Measurements from ENCODE around the gene OR11L1. TPM values are rescaled to one million over a fixed set of nuclear protein-coding genes. Genes with fewer than 3 reads are reported as not detected.

Gene OR11L1
- polyA plus RNA-seq, result not detected
- long read RNA-seq, donor 1, result 0 reads
- long read RNA-seq, donor 2, result 0 reads
- long read RNA-seq, donor 3, result 0 reads
- long read RNA-seq, donor 4, result 0 reads
- long read RNA-seq, donor 5, result 0 reads
- long read RNA-seq, donor 6, result 0 reads
- long read RNA-seq, donor 7, result 0 reads
- long read RNA-seq, donor 8, result 0 reads
- long read RNA-seq, donor 9, result 0 reads
- long read RNA-seq, donor 10, result 0 reads

GRCh38 chr1:247841796-247842195 is at the start of gene OR11L1:
Gene OR11L1, minus strand, starts transcription at chr1:247841896. Its CDS starts 0 bp downstream, at chr1:247841896.
- no peaks in the 10 kb centered on the region for H3K27me3 ChIP-seq (ENCODE audit: control insufficient read depth in 3 of 3, insufficient read depth in 3 of 3, low read length in 3 of 3)
- FAIRE-seq, result no peak

GRCh38 chr1:247884797-247885413 is 43.2 kb upstream of the OR11L1 start:
- H3K9me3 ChIP-seq (ENCODE audit: control insufficient read depth in 2 of 2, insufficient read depth in 1 of 2, low read depth in 1 of 2, low read length in 1 of 2), result peaks cover 1 to 12% of the 10 kb centered on the region in 2 donors
- no peaks in the 10 kb centered on the region for H3K36me3 ChIP-seq (ENCODE audit: control insufficient read depth in 3 of 3, insufficient read depth in 2 of 3, low read depth in 1 of 3, low read length in 3 of 3)
- no peaks in the 10 kb centered on the region for H3K27me3 ChIP-seq (ENCODE audit: control insufficient read depth in 3 of 3, insufficient read depth in 3 of 3, low read length in 3 of 3)
- no peak overlapping the region for H3K4me3 ChIP-seq (ENCODE audit: low read depth in 1 of 3, low read length in 3 of 3)
- DNase-seq (no peak), FAIRE-seq (no peak)
- H3K4me1 ChIP-seq (ENCODE audit: control insufficient read depth in 3 of 3, insufficient read depth in 2 of 3, low read depth in 1 of 3, low read length in 2 of 3), result no peaks in the 10 kb centered on the region
- WGBS, 3 donors, result 89% methylated on average over 10 of the region's 10 CpGs
- no peak overlapping the region for H3K27ac ChIP-seq (ENCODE audit: low read depth in 1 of 3, low read length in 2 of 3)

More at GRCh38 chr1:247841796-247842195, at the start of gene OR11L1:
- no peak within 1 kb of the TSS for H3K27ac ChIP-seq (ENCODE audit: low read depth in 1 of 3, low read length in 2 of 3)
- no peaks in the 10 kb centered on the region for H3K4me1 ChIP-seq (ENCODE audit: control insufficient read depth in 3 of 3, insufficient read depth in 2 of 3, low read depth in 1 of 3, low read length in 2 of 3)
- no peaks in the 10 kb centered on the region for H3K9me3 ChIP-seq (ENCODE audit: control insufficient read depth in 2 of 2, insufficient read depth in 1 of 2, low read depth in 1 of 2, low read length in 1 of 2)
- H3K4me3 ChIP-seq (ENCODE audit: low read depth in 1 of 3, low read length in 3 of 3), result no peak within 1 kb of the TSS
- no peak for DNase-seq
- 89 to 93% (median 90%) methylated on average over 2 of the region's 2 CpGs for WGBS, 3 donors
- no peaks in the 10 kb centered on the region for H3K36me3 ChIP-seq (ENCODE audit: control insufficient read depth in 3 of 3, insufficient read depth in 2 of 3, low read depth in 1 of 3, low read length in 3 of 3)

GRCh38 chr1:247883346-247883745 is 41.6 kb upstream of the OR11L1 start:
- Histone ChIP-seq H3K9me3 (ENCODE audit: control insufficient read depth in 2 of 2, insufficient read depth in 1 of 2, low read depth in 1 of 2, low read length in 1 of 2) (peaks cover 1 to 19% of the 10 kb centered on the region in 2 donors), H3K4me1 (ENCODE audit: control insufficient read depth in 3 of 3, insufficient read depth in 2 of 3, low read depth in 1 of 3, low read length in 2 of 3) (no peaks in the 10 kb centered on the region), H3K36me3 (ENCODE audit: control insufficient read depth in 3 of 3, insufficient read depth in 2 of 3, low read depth in 1 of 3, low read length in 3 of 3) (no peaks in the 10 kb centered on the region), H3K27ac (ENCODE audit: low read depth in 1 of 3, low read length in 2 of 3) (no peak overlapping the region), H3K27me3 (ENCODE audit: control insufficient read depth in 3 of 3, insufficient read depth in 3 of 3, low read length in 3 of 3) (no peaks in the 10 kb centered on the region), H3K4me3 (ENCODE audit: low read depth in 1 of 3, low read length in 3 of 3) (no peak overlapping the region)
- FAIRE-seq, result no peak
- WGBS, 3 donors, result 84 to 85% (median 85%) methylated on average over 9 of the region's 9 CpGs
- no peak for DNase-seq

GRCh38 chr1:247865416-247865815 is 23.7 kb upstream of the OR11L1 start:
- peaks cover 0 to 9% of the 10 kb centered on the region in 2 donors for H3K9me3 ChIP-seq (ENCODE audit: control insufficient read depth in 2 of 2, insufficient read depth in 1 of 2, low read depth in 1 of 2, low read length in 1 of 2)
- H3K36me3 ChIP-seq (ENCODE audit: control insufficient read depth in 3 of 3, insufficient read depth in 2 of 3, low read depth in 1 of 3, low read length in 3 of 3), result no peaks in the 10 kb centered on the region
- DNase-seq (no peak), FAIRE-seq (no peak)
- H3K27ac ChIP-seq (ENCODE audit: low read depth in 1 of 3, low read length in 2 of 3), result no peak overlapping the region
- WGBS, 3 donors, result 73 to 81% (median 80%) methylated on average over 6 of the region's 6 CpGs
- H3K4me3 ChIP-seq (ENCODE audit: low read depth in 1 of 3, low read length in 3 of 3), result no peak overlapping the region
- H3K27me3 ChIP-seq (ENCODE audit: control insufficient read depth in 3 of 3, insufficient read depth in 3 of 3, low read length in 3 of 3), result no peaks in the 10 kb centered on the region
- no peaks in the 10 kb centered on the region for H3K4me1 ChIP-seq (ENCODE audit: control insufficient read depth in 3 of 3, insufficient read depth in 2 of 3, low read depth in 1 of 3, low read length in 2 of 3)

DNA sequence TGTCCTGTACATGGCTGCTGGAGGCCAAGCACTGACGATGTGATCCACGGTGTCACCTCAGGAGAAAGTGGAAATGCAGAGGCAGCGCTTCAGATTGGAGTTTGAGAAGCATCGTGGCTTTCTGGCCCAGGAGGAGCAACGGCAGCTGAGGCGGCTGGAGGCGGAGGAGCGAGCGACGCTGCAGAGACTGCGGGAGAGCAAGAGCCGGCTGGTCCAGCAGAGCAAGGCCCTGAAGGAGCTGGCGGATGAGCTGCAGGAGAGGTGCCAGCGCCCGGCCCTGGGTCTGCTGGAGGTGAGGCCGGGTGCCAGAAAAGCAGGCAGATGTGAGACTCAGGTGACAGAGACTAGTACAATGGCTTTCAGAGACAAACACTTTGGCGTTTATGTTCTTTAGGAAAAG is 22.9 kb upstream of the OR11L1 start:
- Histone ChIP-seq H3K4me3 (ENCODE audit: low read depth in 1 of 3, low read length in 3 of 3) (no peak overlapping the region), H3K9me3 (ENCODE audit: control insufficient read depth in 2 of 2, insufficient read depth in 1 of 2, low read depth in 1 of 2, low read length in 1 of 2) (peaks cover 0 to 5% of the 10 kb centered on the region in 2 donors), H3K4me1 (ENCODE audit: control insufficient read depth in 3 of 3, insufficient read depth in 2 of 3, low read depth in 1 of 3, low read length in 2 of 3) (no peaks in the 10 kb centered on the region), H3K27ac (ENCODE audit: low read depth in 1 of 3, low read length in 2 of 3) (no peak overlapping the region), H3K27me3 (ENCODE audit: control insufficient read depth in 3 of 3, insufficient read depth in 3 of 3, low read length in 3 of 3) (no peaks in the 10 kb centered on the region), H3K36me3 (ENCODE audit: control insufficient read depth in 3 of 3, insufficient read depth in 2 of 3, low read depth in 1 of 3, low read length in 3 of 3) (no peaks in the 10 kb centered on the region)
- WGBS, 3 donors, result 87 to 90% (median 89%) methylated on average over 17 of the region's 17 CpGs
- FAIRE-seq (no peak), DNase-seq (no peak)

- no peak for FAIRE-seq
- WGBS, 3 donors, result 53 to 73% (median 68%) methylated on average over 4 of the region's 4 CpGs
- no peaks in the 10 kb centered on the region for H3K4me1 ChIP-seq (ENCODE audit: control insufficient read depth in 3 of 3, insufficient read depth in 2 of 3, low read depth in 1 of 3, low read length in 2 of 3)
Observed at GRCh38 chr1:247862756-247863155, 21.1 kb upstream of the OR11L1 start.

GRCh38 chr1:247857985-247858619 is 16.4 kb upstream of the OR11L1 start:
- WGBS, 3 donors, result 39 to 52% (median 43%) methylated on average over 15 of the region's 15 CpGs
- no peaks in the 10 kb centered on the region for H3K4me1 ChIP-seq (ENCODE audit: control insufficient read depth in 3 of 3, insufficient read depth in 2 of 3, low read depth in 1 of 3, low read length in 2 of 3)
- DNase-seq, result no peak
- H3K27ac ChIP-seq (ENCODE audit: low read depth in 1 of 3, low read length in 2 of 3), result no peak overlapping the region
- no peaks in the 10 kb centered on the region for H3K36me3 ChIP-seq (ENCODE audit: control insufficient read depth in 3 of 3, insufficient read depth in 2 of 3, low read depth in 1 of 3, low read length in 3 of 3)
- FAIRE-seq, result no peak
- H3K27me3 ChIP-seq (ENCODE audit: control insufficient read depth in 3 of 3, insufficient read depth in 3 of 3, low read length in 3 of 3), result peaks cover 0 to 12% (median 5%) of the 10 kb centered on the region in 3 donors
- no peak overlapping the region for H3K4me3 ChIP-seq (ENCODE audit: low read depth in 1 of 3, low read length in 3 of 3)
- no peaks in the 10 kb centered on the region for H3K9me3 ChIP-seq (ENCODE audit: control insufficient read depth in 2 of 2, insufficient read depth in 1 of 2, low read depth in 1 of 2, low read length in 1 of 2)

More at GRCh38 chr1:247862756-247863155, 21.1 kb upstream of the OR11L1 start:
- H3K27ac ChIP-seq (ENCODE audit: low read depth in 1 of 3, low read length in 2 of 3), result no peak overlapping the region
- H3K36me3 ChIP-seq (ENCODE audit: control insufficient read depth in 3 of 3, insufficient read depth in 2 of 3, low read depth in 1 of 3, low read length in 3 of 3), result no peaks in the 10 kb centered on the region
- peaks cover 0 to 9% (median 0%) of the 10 kb centered on the region in 3 donors for H3K27me3 ChIP-seq (ENCODE audit: control insufficient read depth in 3 of 3, insufficient read depth in 3 of 3, low read length in 3 of 3)
- H3K9me3 ChIP-seq (ENCODE audit: control insufficient read depth in 2 of 2, insufficient read depth in 1 of 2, low read depth in 1 of 2, low read length in 1 of 2), result no peaks in the 10 kb centered on the region
- no peak for DNase-seq
- no peak overlapping the region for H3K4me3 ChIP-seq (ENCODE audit: low read depth in 1 of 3, low read length in 3 of 3)

DNA sequence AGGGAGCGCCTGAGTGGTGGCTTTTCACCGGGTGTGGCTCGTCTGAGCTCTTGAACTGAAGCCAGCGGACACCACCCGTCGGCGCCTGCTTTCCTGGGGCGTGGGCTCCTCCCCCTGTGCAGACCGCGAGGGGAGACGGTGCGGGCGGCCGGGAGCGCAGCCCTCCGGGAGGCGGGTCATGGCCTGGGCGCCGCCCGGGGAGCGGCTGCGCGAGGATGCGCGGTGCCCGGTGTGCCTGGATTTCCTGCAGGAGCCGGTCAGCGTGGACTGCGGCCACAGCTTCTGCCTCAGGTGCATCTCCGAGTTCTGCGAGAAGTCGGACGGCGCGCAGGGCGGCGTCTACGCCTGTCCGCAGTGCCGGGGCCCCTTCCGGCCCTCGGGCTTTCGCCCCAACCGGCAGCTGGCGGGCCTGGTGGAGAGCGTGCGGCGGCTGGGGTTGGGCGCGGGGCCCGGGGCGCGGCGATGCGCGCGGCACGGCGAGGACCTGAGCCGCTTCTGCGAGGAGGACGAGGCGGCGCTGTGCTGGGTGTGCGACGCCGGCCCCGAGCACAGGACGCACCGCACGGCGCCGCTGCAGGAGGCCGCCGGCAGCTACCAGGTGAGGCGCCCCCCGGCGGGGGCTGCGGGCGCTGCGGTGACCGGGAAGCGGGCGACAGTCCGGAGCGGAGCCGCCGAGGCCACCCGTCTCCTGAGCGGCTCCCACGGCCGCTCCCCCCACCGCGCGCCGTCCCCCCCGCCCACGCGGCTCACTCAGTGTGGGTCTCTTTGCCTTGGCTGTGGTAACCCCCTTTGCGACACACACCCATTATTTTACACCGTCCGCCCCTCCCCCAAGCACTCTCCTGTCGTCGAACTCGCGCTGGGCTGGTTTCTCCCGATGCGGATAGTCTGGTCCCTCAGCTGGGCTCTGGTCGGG is 15.6 kb upstream of the OR11L1 start, which contains the start of gene TRIM58:
TSS of gene TRIM58 (plus strand) at position 119 of the 916 bp plus-strand sequence. CDS start at position 179, 60 bp downstream.
- DNase-seq (peak in 1 of 2 donors; percentile 6), FAIRE-seq (no peak)
- H3K4me3 ChIP-seq (ENCODE audit: low read depth in 1 of 3, low read length in 3 of 3), result no peak within 1 kb of the TSS
- H3K36me3 ChIP-seq (ENCODE audit: control insufficient read depth in 3 of 3, insufficient read depth in 2 of 3, low read depth in 1 of 3, low read length in 3 of 3), result no peaks in the 10 kb centered on the region
- H3K9me3 ChIP-seq (ENCODE audit: control insufficient read depth in 2 of 2, insufficient read depth in 1 of 2, low read depth in 1 of 2, low read length in 1 of 2), result no peaks in the 10 kb centered on the region
- WGBS, 3 donors, result 3 to 31% (median 18%) methylated on average over 62 to 109 of the region's 109 CpGs
- no peaks in the 10 kb centered on the region for H3K4me1 ChIP-seq (ENCODE audit: control insufficient read depth in 3 of 3, insufficient read depth in 2 of 3, low read depth in 1 of 3, low read length in 2 of 3)
- peaks cover 0 to 12% (median 5%) of the 10 kb centered on the region in 3 donors for H3K27me3 ChIP-seq (ENCODE audit: control insufficient read depth in 3 of 3, insufficient read depth in 3 of 3, low read length in 3 of 3)
- no peak within 1 kb of the TSS for H3K27ac ChIP-seq (ENCODE audit: low read depth in 1 of 3, low read length in 2 of 3)
